Head of caudate nucleus (tissue), 42 donors: Measurements from ENCODE around the gene DNAJC1.
A peak's percentile ranks its signal among the peaks of the same experiment; 100 is the strongest.

Experiments
- DNase-seq, 42 donors: peaks; one replicate each; pipeline versions ENCODE4 v3.0.0 to v3.0.0-alpha.2; 2020 to 2021; ENCODE audit warnings: mixed read lengths in 7 of 42
- intact Hi-C: fragments of 100-400 bp; cut with DNase I; formaldehyde crosslinking; loops from one replicate; pipeline ENCODE4 v1.15.0; 2022

DNAJC1 gene

GRCh38 chr10:22016046-22016705 is 12.6 kb upstream of the DNAJC1 start:
- no peak for DNase-seq
- intact Hi-C loops = no loop called here

GRCh38 chr10:22010973-22011408 is 7.5 kb upstream of the DNAJC1 start:
- intact Hi-C loops = no loop called here
- no peak for DNase-seq

- no peak for DNase-seq
- intact Hi-C loops = no loop called here
Observed at GRCh38 chr10:22010539-22010938, 7.0 kb upstream of the DNAJC1 start.

GRCh38 chr10:22006379-22006884 is 2.9 kb upstream of the DNAJC1 start:
- DNase-seq = no peak
- intact Hi-C loops = loop anchor here (10.0 kb wide), 1 partner anchor 248 kb away; no protein-coding TSS in a partner anchor

GRCh38 chr10:22005763-22006162 is 2.2 kb upstream of the DNAJC1 start:
- no peak for DNase-seq
- intact Hi-C loops = loop anchor here (10.0 kb wide), 1 partner anchor 249 kb away; no protein-coding TSS in a partner anchor

GRCh38 chr10:22003964-22004281 is 393 bp upstream of the DNAJC1 start:
- intact Hi-C loops = loop anchor here (2.0 to 10.0 kb wide), 4 partner anchors 225 to 988 kb away; no protein-coding TSS in a partner anchor
- DNase-seq = no peak

- intact Hi-C loops = loop anchor here (2.0 to 10.0 kb wide), 4 partner anchors 226 to 990 kb away; no protein-coding TSS in a partner anchor
- peak in 2 of 42 donors; percentile 8 to 10 for DNase-seq
Observed at GRCh38 chr10:22002591-22003176, 846 bp downstream of the DNAJC1 start.

GRCh38 chr10:21995557-21995956 is 8.0 kb downstream of the DNAJC1 start:
- intact Hi-C loops = no loop called here

GRCh38 chr10:21993360-21994001 is 10.0 kb downstream of the DNAJC1 start:
- intact Hi-C loops = no loop called here
- DNase-seq = no peak

More at GRCh38 chr10:21995557-21995956, 8.0 kb downstream of the DNAJC1 start:
- DNase-seq = no peak

GRCh38 chr10:21991785-21992184 is 11.7 kb downstream of the DNAJC1 start:
- intact Hi-C loops = no loop called here
- no peak for DNase-seq

- no peak for DNase-seq
- intact Hi-C loops = no loop called here
Observed at GRCh38 chr10:21990449-21990848, 13.1 kb downstream of the DNAJC1 start.

- intact Hi-C loops = no loop called here
- peak in 39 of 42 donors; percentile 7 to 72 (median 46) for DNase-seq
Observed at GRCh38 chr10:21989453-21990154, 13.9 kb downstream of the DNAJC1 start.

- DNase-seq = no peak
- intact Hi-C loops = no loop called here
Observed at GRCh38 chr10:21985541-21985940, 18.0 kb downstream of the DNAJC1 start.

- DNase-seq = no peak
- intact Hi-C loops = no loop called here
Observed at GRCh38 chr10:21981118-21981517, 22.4 kb downstream of the DNAJC1 start.

- no peak for DNase-seq
- intact Hi-C loops = no loop called here
Observed at GRCh38 chr10:21980691-21981090, 22.8 kb downstream of the DNAJC1 start.

- DNase-seq = no peak
- intact Hi-C loops = no loop called here
Observed at GRCh38 chr10:21978191-21978862, 25.2 kb downstream of the DNAJC1 start.

- intact Hi-C loops = no loop called here
- peak in 25 of 42 donors; percentile 8 to 66 (median 27) for DNase-seq
Observed at GRCh38 chr10:21976739-21977138, 26.8 kb downstream of the DNAJC1 start.

- intact Hi-C loops = no loop called here
- no peak for DNase-seq
Observed at GRCh38 chr10:21976280-21976679, 27.2 kb downstream of the DNAJC1 start.

- no peak for DNase-seq
- intact Hi-C loops = no loop called here
Observed at GRCh38 chr10:21975378-21975990, 28.0 kb downstream of the DNAJC1 start.
